Left ventricle myocardium inferior (tissue), 1 donor: ENCODE data around the gene MPPED2. TPM values are rescaled to one million over a fixed set of nuclear protein-coding genes. Genes with fewer than 3 reads are reported as not detected.

Source experiments
- DNase-seq: peaks from one replicate; pipeline ENCODE4 v3.0.0-alpha.2; 2020
- H3K27ac ChIP-seq: fragments of 200-600 bp; replicated peaks from 2 replicates; pipeline ENCODE4 v1.8.0; 2021
- H3K27me3 ChIP-seq: fragments of 200-600 bp; 2 replicates; pipeline ENCODE4 v1.8.0; 2021; ENCODE audit warnings: low read depth
- H3K36me3 ChIP-seq: fragments of 200-600 bp; 2 replicates; pipeline ENCODE4 v1.8.0; 2021
- H3K4me1 ChIP-seq: fragments of 200-600 bp; 2 replicates; pipeline ENCODE4 v1.8.0; 2021
- H3K4me3 ChIP-seq: fragments of 200-600 bp; 2 replicates; pipeline ENCODE4 v1.8.0; 2021; ENCODE audit warnings: mild to moderate bottlenecking, moderate library complexity
- H3K9me3 ChIP-seq: fragments of 200-600 bp; replicated peaks from 2 replicates; pipeline ENCODE4 v1.8.0; 2021
- intact Hi-C: fragments of 100-400 bp; cut with micrococcal nuclease; formaldehyde crosslinking; loops from one replicate; pipeline ENCODE4 v1.11.0; 2022
- total RNA-seq: library from RNA; stranded (reverse); fragmentation: NEBNext Ultra II Directional; extraction: Animal tissue kit (Norgen Biotek cat#: 25700); gene quantifications from one replicate; pipeline ENCODE4 v1.2.1, GENCODE V29; 2021
- TF ChIP-seq, protein P1 (sequence below): fragments of 200-600 bp; IDR thresholded peaks from 2 replicates; pipeline ENCODE4 v1.8.0; 2021; ENCODE audit warnings: antibody characterized with exemption, mild to moderate bottlenecking, borderline replicate concordance
- donor health status: DM: no; HTN: yes; CAD: no; lungs with severe emphysema.

MPPED2 gene
- total RNA-seq, 1 donor from 2014 or later = 10.8 TPM

DNA sequence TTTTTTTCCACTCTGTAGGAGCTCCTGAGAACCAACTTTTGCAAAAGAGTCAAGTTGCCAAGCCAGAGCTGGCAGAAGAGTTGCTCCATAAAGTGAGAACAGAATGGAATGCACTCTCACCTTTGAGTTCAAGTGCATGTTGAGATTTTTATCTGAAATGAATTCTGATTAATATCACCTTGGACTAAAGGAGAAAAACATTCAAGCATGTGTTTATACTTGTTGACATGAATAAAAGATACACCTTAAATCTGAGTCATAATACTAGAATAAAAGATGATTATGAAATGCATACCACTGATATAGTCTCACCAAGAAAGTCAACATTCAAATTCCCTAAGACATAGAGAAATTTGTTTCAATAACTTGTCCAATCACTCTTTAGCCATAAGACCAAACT, 225.4 kb downstream of the MPPED2 start:
- intact Hi-C loops = no loop called here
- H3K9me3 ChIP-seq = no peaks in the 10 kb centered on the region
- no peak for DNase-seq
- no peaks in the 10 kb centered on the region for H3K36me3 ChIP-seq
- H3K27ac ChIP-seq = no peak overlapping the region
- peaks cover 23% of the 10 kb centered on the region for H3K4me1 ChIP-seq
- H3K4me3 ChIP-seq = no peak overlapping the region
- TF ChIP-seq, protein P1, sequence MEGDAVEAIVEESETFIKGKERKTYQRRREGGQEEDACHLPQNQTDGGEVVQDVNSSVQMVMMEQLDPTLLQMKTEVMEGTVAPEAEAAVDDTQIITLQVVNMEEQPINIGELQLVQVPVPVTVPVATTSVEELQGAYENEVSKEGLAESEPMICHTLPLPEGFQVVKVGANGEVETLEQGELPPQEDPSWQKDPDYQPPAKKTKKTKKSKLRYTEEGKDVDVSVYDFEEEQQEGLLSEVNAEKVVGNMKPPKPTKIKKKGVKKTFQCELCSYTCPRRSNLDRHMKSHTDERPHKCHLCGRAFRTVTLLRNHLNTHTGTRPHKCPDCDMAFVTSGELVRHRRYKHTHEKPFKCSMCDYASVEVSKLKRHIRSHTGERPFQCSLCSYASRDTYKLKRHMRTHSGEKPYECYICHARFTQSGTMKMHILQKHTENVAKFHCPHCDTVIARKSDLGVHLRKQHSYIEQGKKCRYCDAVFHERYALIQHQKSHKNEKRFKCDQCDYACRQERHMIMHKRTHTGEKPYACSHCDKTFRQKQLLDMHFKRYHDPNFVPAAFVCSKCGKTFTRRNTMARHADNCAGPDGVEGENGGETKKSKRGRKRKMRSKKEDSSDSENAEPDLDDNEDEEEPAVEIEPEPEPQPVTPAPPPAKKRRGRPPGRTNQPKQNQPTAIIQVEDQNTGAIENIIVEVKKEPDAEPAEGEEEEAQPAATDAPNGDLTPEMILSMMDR = no peak
- H3K27me3 ChIP-seq = no peaks in the 10 kb centered on the region
